Measurements from ENCODE around the gene EIPR1.
"Not testable (repeated sequence)": the region's sequence is repeated elsewhere in the genome, so short reads cannot be mapped to it uniquely, and the experiment has no call there.

The EIPR1 gene

DNA sequence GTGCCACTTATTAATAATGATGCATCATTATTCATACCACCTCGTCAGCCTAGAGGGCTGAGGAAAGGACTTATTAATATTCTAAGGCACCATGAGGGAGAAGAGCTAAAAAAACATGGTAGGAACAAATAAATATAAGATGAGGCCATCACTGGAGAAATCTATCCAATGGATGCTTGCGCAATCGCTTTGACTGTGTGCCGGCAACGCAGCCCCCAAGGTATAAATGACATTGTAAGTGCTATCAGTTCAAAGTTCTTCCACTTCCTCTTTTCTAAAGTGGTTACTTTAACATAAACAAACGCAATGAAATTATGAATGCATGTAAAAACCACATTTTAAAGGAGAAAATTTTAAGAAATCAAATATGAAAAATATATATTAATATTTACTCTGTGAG lies 164.6 kb downstream of the EIPR1 start:
- H3K4me3 ChIP-seq (ENCODE audit: low read length), result no peak overlapping the region
- no peak for DNase-seq (ENCODE audit: low read depth, low spot score)

DNA sequence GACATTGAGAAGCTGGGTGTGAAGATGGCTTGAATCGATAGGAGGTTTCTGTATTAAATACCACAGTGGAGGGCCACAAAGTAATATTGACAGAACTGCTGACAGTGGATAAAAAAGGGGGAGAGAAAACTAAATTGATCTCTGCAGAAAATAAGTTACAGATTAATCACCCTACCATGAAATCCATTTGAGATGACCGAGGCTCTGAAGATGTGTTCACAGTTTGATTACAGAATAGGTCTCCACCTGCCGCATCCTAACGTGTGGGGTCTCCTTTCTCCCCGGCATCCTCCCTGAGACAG lies 165.6 kb downstream of the EIPR1 start:
- no peak overlapping the region for H3K4me3 ChIP-seq (ENCODE audit: low read length)
- DNase-seq (ENCODE audit: low read depth, low spot score), result no peak

DNA sequence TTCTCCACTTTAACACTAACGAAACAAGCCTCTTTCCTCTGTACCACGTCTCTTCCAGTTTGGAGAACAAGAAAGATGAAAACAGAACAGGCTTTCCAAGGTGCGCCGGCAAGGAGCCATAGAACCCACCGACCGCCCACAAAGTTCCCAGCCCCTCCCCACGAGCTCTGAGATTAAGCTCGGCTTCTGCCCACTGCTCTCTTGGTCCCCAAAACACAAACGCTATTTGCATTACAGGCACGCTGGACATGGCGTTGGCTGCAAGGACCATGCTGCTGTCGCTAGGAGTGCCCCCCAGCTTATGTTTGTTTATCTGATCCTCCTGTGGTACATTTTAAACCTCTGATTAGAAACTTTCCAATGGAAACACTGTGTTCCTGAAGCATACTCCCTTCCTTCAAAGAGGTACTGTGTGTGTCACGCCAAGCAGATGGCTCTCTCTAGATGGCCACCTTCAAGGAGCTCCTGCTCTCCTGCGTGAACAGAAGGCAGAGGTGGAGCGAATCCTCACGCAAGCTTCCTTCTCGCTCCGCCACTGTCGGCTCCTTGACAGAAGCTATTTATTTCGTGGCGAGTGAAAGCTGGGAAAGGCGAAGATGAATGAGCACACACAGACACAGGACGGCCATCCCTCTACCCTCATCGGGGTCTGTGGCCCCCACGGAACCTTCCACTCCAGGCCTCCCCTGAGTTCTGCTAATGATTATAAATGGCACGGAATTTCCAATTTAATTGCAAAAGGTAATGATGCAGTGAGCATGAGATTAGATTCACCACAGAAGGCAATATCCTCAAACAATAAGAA lies 166.2 kb downstream of the EIPR1 start:
- no peak overlapping the region for H3K4me3 ChIP-seq (ENCODE audit: low read length)
- no peak for DNase-seq (ENCODE audit: low read depth, low spot score)

DNA sequence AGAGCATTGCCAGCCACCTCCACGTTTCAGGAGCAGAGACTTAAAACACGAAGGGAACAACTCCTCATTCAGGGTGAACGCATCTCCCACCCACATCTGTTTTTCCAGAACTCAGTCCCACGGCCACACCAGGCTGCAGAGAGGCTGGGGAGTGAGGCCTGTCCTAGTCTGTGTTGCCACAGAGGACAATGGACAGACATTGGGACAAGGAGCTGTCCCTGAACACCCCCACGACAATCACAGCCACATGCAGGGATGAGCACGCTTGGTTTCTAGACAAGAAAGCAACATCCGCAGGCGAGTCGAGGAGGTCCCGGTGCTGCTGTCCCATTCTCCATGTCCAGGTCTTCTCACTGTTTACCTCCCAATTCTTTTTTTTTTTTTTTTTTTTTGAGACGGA lies 167.4 kb downstream of the EIPR1 start:
- H3K4me3 ChIP-seq (ENCODE audit: low read length), result no peak overlapping the region
- DNase-seq (ENCODE audit: low read depth, low spot score), result no peak

DNA sequence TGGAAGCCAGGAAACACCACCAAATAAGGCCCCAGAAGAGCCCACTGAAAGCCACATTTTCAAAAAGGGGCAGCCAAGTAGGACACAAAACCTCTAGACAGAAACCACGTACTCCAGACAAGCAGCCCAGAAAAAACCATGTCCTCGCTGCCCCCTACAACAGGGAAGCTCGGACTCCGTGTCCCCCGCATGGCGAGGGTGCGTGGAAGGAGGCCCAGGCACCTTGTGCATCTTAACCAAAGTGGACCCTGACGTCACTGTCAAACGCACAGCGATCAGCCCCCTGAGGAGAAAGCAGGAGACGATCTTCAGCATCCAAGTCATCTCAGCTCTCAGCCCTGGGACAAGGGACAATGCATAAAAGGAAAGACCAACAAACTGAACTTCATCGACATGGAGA lies 168.4 kb downstream of the EIPR1 start:
- DNase-seq (ENCODE audit: low read depth, low spot score), result no peak
- no peak overlapping the region for H3K4me3 ChIP-seq (ENCODE audit: low read length)

DNA sequence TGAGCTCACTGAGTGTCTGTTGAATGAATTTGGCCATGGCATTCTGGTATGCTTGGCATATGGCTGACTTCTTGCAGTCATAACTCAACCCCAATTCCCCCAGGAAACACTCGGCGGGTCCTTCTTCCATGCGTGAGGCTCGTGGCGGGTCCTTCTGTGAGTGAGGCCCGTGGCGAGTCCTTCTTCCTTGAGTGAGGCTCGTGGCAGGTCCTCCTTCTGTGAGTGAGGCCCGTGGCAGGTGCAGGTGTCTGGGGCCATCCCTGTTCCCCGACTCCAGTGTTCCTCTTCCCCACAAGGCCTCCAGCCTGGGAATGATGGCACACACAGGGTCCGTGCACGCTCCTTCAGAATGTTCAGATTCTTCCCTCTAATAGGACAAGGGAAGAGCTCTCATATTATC lies 169.0 kb downstream of the EIPR1 start:
- no peak for DNase-seq (ENCODE audit: low read depth, low spot score)
- no peak overlapping the region for H3K4me3 ChIP-seq (ENCODE audit: low read length)

DNA sequence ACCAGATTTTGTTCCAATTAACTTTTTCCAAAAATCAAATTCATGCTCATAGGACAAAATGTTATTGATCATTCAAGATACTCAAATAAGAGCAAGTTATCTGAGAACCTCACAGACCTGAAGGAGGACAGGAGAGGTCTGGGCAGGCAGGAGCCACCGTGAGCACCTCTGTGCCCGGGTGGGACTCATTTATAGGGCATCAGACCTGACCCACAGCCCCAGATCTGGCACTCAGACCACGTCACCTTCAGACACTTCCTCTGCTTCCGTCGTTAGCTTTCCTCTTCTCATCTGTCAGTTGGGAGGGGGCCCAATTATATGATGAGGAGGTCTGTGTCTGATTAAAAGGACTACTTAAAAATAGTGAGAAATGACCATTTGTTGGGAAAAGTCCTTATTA lies 169.4 kb downstream of the EIPR1 start:
- no peak overlapping the region for H3K4me3 ChIP-seq (ENCODE audit: low read length)
- no peak for DNase-seq (ENCODE audit: low read depth, low spot score)

DNA sequence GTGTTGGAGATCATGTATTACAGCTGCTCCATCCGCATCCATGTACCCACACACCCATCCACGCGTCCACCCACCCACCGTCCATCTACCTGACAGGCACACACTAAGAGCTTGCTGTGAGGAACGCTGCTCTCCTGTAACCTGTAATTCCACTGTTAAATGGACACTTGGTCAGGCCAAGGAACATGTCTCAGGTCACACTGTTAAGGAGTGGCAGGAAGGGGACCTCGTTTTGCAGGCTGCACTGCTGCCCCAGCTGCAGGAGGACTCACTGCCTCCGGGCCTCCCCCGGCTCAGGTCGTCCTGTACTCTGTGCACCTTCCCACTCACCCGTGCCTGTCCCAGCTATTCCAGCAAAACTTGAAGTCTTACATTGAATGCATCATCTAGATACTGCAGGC lies 170.5 kb downstream of the EIPR1 start:
- no peak for DNase-seq (ENCODE audit: low read depth, low spot score)
- H3K4me3 ChIP-seq (ENCODE audit: low read length), result no peak overlapping the region

DNA sequence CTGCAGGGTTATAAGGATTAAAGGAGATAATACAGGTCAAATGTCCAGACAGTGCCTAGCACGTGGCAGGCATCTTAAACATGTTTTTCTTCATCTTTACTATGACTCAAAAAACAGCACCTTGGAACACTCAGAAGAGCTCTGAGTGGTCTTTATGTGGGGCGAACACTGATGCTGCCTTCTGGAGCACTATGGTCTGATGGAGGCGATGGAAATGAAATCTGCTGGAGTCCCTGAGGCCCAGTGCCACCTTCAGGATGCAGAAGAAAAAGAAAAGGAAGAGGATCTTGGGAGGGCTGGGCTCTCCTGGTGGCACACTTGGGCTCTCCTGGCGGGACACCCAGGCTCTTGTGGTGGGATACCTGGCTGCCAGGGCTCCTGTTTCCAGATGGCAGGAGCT lies 171.8 kb downstream of the EIPR1 start:
- no peak for DNase-seq (ENCODE audit: low read depth, low spot score)
- no peak overlapping the region for H3K4me3 ChIP-seq (ENCODE audit: low read length)

DNA sequence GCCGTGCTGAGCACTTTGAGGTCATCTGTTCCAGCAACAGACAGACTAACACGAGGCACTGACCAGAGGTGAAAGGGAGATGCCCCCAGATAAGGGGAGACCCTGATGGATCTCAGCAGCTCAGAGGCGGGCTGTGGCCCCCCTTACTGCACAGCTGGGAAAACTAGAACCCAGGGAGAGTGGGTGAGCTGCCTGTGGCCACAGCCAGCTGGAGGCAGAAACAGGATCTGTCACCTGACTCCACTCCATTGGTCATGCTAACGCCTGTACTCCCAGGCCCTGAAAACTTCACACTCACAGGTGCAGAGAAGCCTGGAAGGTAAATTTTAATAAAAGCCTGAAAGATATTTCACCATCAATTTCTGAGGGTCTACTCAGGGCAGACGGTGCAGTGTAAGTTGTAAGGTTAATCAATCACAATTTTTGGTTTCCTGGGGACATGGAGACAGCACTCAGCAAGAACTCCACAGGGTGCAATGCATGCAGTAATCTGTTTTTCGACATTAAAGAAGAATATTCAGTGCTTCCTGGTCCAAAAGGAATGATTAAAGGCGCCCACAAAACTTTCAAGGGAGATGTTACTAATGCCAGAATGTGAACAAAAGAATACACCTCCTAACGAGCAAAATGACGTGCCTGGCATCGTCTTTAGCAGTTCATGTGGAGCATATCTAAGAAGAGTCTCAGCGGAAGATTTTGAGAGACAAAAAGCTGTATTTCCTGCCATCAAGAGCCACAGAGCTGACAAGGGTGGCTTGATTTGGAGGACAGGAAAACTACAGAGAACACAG lies 173.4 kb downstream of the EIPR1 start:
- no peak for DNase-seq (ENCODE audit: low read depth, low spot score)
- no peak overlapping the region for H3K4me3 ChIP-seq (ENCODE audit: low read length)

DNA sequence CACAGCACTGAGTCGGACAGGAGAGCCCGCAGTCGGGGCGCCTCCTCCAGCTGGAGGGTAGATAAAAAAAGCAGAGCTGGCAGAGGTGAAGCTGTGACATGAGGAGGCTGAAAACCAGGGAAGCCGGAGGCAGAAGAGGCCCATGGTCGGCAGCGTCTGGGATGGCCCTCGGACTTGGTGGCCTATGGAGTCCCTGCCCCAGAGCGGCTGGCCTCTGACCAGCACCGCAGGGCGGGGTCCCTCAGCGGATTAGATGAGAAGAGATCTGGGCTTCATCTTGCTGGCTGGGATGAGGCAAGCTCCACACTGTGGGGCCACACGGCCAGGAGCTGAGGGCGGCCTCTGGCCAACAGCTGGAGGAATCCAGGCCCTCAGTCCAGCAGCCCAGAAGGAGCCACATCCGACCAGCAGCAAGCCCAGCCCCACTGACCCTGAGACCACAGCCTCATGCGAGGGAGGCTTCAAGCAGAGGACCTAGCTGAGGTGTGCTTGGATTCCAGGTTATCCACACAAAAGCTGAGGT lies 174.1 kb downstream of the EIPR1 start:
- no peak for DNase-seq (ENCODE audit: low read depth, low spot score)
- H3K4me3 ChIP-seq (ENCODE audit: low read length), result no peak overlapping the region

DNA sequence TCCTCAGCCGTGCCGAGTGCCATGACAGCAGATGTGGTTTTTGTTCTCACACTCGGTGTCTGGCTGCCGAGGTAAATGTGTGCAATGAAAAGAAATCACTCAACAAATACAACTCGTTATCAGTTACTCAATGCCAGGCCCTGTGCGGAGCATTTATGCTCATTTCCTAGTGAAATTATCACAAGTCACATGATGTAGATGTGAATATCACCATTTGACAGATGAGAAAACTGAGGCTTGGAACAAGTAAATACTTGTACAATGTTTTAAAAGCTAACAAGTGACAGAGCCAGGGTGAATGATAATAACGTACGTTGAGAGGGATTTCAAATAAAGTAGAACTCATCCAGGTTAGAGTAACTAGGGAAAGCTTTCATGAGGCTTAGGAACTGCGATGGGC lies 174.7 kb downstream of the EIPR1 start:
- no peak overlapping the region for H3K4me3 ChIP-seq (ENCODE audit: low read length)
- no peak for DNase-seq (ENCODE audit: low read depth, low spot score)

DNA sequence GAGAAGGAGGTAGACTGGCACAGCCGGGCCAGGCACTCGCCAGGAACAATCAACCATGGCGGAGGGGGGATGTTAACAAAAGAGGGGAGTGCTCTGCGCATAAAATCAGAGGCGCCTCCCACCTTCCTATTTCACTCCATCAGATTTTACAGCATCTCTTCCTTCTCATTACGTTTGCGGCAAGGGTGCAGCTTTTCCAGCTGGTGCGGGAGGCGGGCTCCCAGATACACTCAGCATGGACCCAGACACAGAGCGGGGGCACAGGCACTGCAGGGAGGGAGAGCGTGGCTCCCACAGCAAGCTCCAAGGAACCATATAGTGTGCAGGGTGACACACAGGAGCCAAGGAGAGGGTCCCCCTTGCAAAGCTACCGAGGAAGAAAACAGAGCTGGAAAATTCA lies 176.3 kb downstream of the EIPR1 start:
- no peak overlapping the region for H3K4me3 ChIP-seq (ENCODE audit: low read length)
- DNase-seq (ENCODE audit: low read depth, low spot score), result no peak

DNA sequence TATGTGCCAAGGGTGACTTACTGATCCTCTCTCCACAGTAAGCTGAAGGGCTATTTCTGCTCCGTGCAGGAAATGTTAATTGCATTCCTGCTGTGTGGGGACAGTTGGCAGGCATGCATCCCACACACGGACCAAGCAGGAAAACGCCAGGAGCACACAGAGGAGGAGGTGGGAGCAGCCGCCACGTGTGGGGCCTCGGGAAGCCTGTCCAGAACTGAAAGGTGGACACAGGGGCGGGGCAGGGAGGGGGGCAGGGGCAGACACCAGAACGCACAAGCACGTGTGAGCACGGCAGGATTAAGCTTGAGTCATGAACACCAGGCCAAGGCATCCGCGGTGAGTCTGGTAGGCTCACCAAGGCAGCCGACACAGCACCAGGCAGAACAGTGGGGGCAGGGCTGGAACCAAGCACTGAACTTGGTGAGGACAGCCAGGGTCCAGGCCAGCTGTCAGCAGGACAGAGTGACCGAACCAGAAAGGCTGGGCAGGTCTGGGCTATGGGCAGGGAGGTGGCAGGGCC lies 177.1 kb downstream of the EIPR1 start:
- no peak for DNase-seq (ENCODE audit: low read depth, low spot score)

DNA sequence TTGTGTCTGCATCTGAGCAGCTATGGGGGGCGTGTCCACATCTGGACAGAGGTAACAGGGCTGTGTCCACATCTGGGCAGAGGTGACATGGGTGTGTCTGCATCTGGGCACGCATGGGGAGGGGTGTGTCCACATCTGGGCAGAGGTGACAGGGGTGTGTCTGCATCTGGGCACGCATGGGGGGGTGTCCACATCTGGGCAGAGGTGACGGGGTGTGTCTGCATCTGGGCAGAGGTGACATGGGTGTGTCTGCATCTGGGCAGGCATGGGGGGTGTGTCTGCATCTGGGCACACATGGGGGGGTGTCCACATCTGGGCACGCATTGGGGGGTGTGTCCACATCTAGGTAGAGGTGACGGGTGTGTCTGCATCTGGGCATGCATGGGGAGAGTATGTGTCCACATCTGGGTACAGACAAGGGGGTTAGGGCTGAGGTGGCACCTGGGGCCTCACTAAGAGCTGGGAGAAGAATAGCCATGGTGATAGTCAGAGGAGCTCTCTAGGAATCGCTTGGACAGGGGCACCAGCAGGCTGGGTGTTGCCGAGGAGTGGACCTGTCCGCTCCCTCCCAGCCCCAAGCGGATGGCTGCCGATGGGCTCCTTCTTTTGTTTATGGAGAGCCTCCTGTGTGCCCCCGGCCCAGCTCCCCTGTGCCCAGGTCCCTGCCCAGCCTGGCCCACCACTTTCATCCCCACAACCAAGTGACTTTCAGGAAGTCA lies 177.8 kb downstream of the EIPR1 start:
- DNase-seq (ENCODE audit: low read depth, low spot score), result no peak
- no peak overlapping the region for H3K4me3 ChIP-seq (ENCODE audit: low read length)

More for the DNA sequence above, 177.1 kb downstream of the EIPR1 start:
- H3K4me3 ChIP-seq (ENCODE audit: low read length), result no peak overlapping the region

DNA sequence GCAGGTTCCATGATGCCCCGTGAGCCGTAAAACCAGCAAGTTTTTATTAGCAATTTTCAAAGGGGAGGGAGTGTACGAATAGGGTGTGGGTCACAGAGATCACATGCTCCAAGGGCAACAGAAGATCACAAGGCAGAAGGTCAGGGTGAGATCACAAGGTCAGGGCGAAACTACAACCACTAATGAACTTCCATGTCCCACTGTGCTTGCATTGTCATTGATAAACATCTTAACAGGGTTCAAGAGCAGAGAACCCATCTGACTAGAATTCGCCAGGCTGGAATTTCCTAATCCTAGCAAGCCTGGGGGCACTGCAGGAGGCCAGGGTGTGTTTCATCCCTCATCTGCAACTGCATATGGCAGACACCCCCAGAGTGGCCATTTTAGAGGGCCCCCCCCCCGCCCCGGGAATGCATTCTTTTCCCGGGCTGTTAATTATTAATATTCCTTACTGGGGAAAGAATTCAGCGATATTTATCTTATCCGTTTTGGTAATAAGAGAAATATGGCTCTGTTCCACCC lies 178.9 kb downstream of the EIPR1 start:
- H3K4me3 ChIP-seq (ENCODE audit: low read length); DNase-seq (ENCODE audit: low read depth, low spot score): not testable (repeated sequence)

DNA sequence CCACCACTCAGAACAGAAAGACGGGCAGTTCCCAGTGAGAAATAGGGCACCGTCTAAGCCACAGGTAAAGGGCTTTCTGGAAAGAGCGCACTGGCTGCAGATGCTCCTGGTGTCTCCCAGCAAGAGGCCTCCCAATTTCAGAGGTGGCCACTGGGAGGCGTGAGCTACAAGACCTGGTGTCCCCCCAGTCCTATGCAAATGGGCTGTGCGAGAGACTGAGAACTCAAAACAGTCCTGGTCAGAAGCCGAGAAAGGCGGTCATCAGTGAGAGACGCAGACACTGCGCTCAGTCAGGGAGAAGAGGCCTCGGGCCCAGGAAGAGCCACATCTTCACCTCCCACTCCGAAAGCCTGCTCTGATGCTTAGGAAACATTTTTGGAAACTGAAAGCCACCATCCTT lies 179.5 kb downstream of the EIPR1 start:
- DNase-seq (ENCODE audit: low read depth, low spot score), result peak; percentile 37
- no peak overlapping the region for H3K4me3 ChIP-seq (ENCODE audit: low read length)

DNA sequence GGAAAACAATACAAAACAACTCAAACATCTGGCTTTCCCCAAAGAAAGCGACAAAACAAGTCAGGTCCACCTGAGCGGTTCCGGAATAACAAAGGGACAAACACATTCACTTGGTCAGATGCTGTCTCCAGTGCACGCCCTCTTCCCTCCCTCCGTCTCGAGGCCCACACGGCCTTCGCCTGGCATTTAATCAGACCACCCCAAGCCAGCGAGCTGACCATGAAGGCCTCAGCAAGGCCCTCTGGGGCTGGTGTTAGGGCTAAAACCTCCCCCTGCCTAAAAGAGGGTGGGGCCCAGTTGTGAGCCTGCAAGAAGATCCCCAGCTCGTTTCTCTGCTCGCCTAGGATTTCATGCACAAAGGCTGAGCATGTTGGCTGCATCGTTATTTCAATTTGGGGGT lies 180.3 kb downstream of the EIPR1 start:
- H3K4me3 ChIP-seq (ENCODE audit: low read length), result no peak overlapping the region
- DNase-seq (ENCODE audit: low read depth, low spot score), result no peak

DNA sequence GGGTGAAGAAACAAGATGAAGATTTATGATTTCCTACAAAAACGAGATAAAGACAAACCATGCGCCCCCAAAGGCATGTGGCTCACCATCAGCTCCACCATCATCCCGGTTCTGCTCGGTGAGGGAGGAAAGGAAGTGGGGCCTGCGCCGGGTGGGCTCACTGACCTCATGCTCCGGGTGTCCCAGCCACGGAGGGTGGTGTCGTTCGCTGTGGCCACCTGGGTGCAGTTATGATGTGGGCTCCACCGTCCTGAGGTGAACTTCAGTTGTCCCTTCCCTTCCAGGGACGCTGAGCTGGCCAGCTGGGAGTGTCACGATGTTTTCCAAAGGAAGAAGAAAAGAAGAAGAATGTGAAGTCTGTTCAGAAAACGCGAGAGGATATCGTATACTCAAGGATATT lies 180.9 kb downstream of the EIPR1 start:
- DNase-seq (ENCODE audit: low read depth, low spot score), result no peak
- H3K4me3 ChIP-seq (ENCODE audit: low read length), result no peak overlapping the region
